ENCODE results near the gene TSPAN5.

DNA sequence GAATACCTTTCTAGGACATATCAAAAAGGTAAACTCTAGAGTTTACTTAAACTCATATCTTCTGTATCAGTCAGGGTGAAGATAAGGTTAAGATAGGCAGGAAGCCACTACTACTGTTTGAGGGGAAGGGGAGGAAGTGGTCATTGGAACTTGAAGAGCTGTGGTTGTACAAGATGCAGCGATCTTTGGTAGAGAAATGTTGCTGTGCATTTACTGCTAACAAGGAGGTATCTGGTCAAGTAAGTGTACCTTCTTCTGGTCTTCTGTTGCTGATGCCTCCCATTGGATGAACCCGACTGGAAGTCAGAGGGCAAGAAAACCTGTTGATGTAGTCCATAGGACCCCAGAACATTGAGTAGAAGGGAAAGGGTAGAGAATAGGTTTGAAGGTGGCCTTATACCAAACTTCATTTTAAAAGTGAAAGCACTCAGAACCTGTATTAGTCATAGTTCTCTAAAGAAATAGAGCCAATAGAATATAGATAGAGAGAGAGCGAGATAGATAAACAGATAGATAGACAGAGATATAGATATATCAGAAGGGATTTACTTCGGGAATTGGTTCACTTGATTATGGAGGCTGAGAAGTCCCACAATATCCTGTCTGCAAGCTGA, 47.9 kb upstream of the TSPAN5 start:
- TF ChIP-seq, protein P1, sequence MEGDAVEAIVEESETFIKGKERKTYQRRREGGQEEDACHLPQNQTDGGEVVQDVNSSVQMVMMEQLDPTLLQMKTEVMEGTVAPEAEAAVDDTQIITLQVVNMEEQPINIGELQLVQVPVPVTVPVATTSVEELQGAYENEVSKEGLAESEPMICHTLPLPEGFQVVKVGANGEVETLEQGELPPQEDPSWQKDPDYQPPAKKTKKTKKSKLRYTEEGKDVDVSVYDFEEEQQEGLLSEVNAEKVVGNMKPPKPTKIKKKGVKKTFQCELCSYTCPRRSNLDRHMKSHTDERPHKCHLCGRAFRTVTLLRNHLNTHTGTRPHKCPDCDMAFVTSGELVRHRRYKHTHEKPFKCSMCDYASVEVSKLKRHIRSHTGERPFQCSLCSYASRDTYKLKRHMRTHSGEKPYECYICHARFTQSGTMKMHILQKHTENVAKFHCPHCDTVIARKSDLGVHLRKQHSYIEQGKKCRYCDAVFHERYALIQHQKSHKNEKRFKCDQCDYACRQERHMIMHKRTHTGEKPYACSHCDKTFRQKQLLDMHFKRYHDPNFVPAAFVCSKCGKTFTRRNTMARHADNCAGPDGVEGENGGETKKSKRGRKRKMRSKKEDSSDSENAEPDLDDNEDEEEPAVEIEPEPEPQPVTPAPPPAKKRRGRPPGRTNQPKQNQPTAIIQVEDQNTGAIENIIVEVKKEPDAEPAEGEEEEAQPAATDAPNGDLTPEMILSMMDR (IDR thresholded peaks at IDR 0.05): no peak
- TF ChIP-seq POLR2A (IDR thresholded peaks at IDR 0.05) (no peak), POLR2AphosphoS5 (IDR thresholded peaks at IDR 0.05) (no peak)

All from stomach (tissue), 4 donors.